Caco-2 (cell line): Measurements from ENCODE around the gene SCARF2. TPM values are rescaled to one million over a fixed set of nuclear protein-coding genes. Genes with fewer than 3 reads are reported as not detected.

Source experiments
- BruUV-seq: library from RNA; stranded (reverse); fragments of 400-500 nt; replicated peaks from 2 replicates; lab custom pipeline; 2021; lab: Mats Ljungman, UMichigan
- CTCF ChIA-PET: fragments of 300-600 bp; sonication (Branson Sonifier 250); formaldehyde crosslinking; loops from one replicate; lab custom pipeline; 2022; ENCODE audit warnings: antibody characterized with exemption; lab: Charles Lee
- POLR2A ChIA-PET: fragments of 300-600 bp; sonication (Branson Sonifier 250); formaldehyde crosslinking; loops from one replicate; lab custom pipeline; 2022; ENCODE audit warnings: antibody characterized with exemption; lab: Charles Lee
- DNase-seq, 2 experiments: peaks; one replicate each; pipeline versions ENCODE4 v3.0.0 to v3.0.0-alpha.2; 2020 to 2022
- H3K27me3 ChIP-seq: replicated peaks from 2 replicates; pipeline ENCODE4 v1.6.0; 2011; ENCODE audit warnings: low read length; ENCODE audit not compliant: control insufficient read depth, insufficient read depth
- H3K36me3 ChIP-seq: 2 replicates; pipeline ENCODE4 v1.5.1; 2011; ENCODE audit warnings: low read length; ENCODE audit not compliant: control insufficient read depth, insufficient read depth
- H3K4me1 ChIP-seq: fragments of 250-450 bp; sonication (Bioruptor Pico); 2 replicates; pipeline ENCODE4 v1.5.1; 2020; ENCODE audit warnings: mild to moderate bottlenecking
- H3K4me3 ChIP-seq: 2 replicates; pipeline ENCODE4 v1.5.1; 2011; ENCODE audit warnings: low read depth, mild to moderate bottlenecking, control low read depth, low read length
- H3K9me3 ChIP-seq: fragments of 250-450 bp; sonication (Bioruptor Pico); 2 replicates; pipeline ENCODE4 v1.5.1; 2020; ENCODE audit warnings: mild to moderate bottlenecking, moderate library complexity
- H3K27ac Mint-ChIP-seq: one replicate; pipeline ENCODE4 v1.8.0; 2022; ENCODE audit warnings: mixed read lengths; ENCODE audit not compliant: unreplicated experiment
- H3K27me3 Mint-ChIP-seq: one replicate; pipeline ENCODE4 v1.8.0; 2022; ENCODE audit warnings: mixed read lengths; ENCODE audit not compliant: insufficient read depth, unreplicated experiment
- H3K36me3 Mint-ChIP-seq: one replicate; pipeline ENCODE4 v1.8.0; 2022; ENCODE audit warnings: mild to moderate bottlenecking, mixed read lengths; ENCODE audit not compliant: insufficient read depth, unreplicated experiment
- H3K4me1 Mint-ChIP-seq: one replicate; pipeline ENCODE4 v1.8.0; 2022; ENCODE audit warnings: low read depth, mixed read lengths; ENCODE audit not compliant: unreplicated experiment
- H3K4me3 Mint-ChIP-seq: one replicate; pipeline ENCODE4 v1.8.0; 2022; ENCODE audit warnings: mild to moderate bottlenecking, moderate library complexity, mixed read lengths; ENCODE audit not compliant: unreplicated experiment
- H3K9me3 Mint-ChIP-seq: one replicate; pipeline ENCODE4 v1.8.0; 2022; ENCODE audit warnings: mixed read lengths; ENCODE audit not compliant: unreplicated experiment
- CTCF ChIP-seq, 2 experiments: fragments of 200-600 bp in 1 of 2; IDR thresholded peaks; 1 replicate in 1 of 2; 2 replicates in 1 of 2; pipeline versions ENCODE4 v1.5.1 to v1.8.0; 2011 to 2022; ENCODE audit warnings: antibody characterized with exemption in 1 of 2, control low read depth in 1 of 2, inconsistent platforms in 1 of 2, low read depth in 1 of 2, low read length in 1 of 2, mild to moderate bottlenecking in 1 of 2, moderate library complexity in 1 of 2; ENCODE audit not compliant: insufficient read depth in 1 of 2, severe bottlenecking in 1 of 2, unreplicated experiment in 1 of 2
- intact Hi-C: fragments of 100-400 bp; cut with micrococcal nuclease; formaldehyde crosslinking; loops from one replicate; pipeline ENCODE4 v1.10.0; 2022; ENCODE audit not compliant: unreplicated experiment
- total RNA-seq: library from RNA; stranded (reverse); gene quantifications from 2 replicates; pipeline ENCODE4 v1.2.3, GENCODE V29; 2022

The SCARF2 gene
- total RNA-seq, 1 experiment from 2014 or later, result 0.73 TPM

GRCh38 chr22:20403779-20404140 lies 33.9 kb downstream of the SCARF2 start:
- H3K4me1 Mint-ChIP-seq, result no peaks in the 10 kb centered on the region
- no peaks in the 10 kb centered on the region for H3K9me3 Mint-ChIP-seq
- BruUV-seq, result no TSS peak
- Histone ChIP-seq H3K9me3 (no peaks in the 10 kb centered on the region), H3K4me3 (no peak overlapping the region), H3K36me3 (0 out of 2 replicates have a peak, but pooled peaks cover 2% of the 10 kb centered on the region), H3K27me3 (no peaks in the 10 kb centered on the region), H3K4me1 (no peaks in the 10 kb centered on the region)
- intact Hi-C loops, result no loop called here
- H3K27ac Mint-ChIP-seq, result no peak overlapping the region
- ChIA-PET POLR2A (no interaction called here), CTCF (no interaction called here)
- H3K4me3 Mint-ChIP-seq, result no peak overlapping the region
- peaks cover 5% of the 10 kb centered on the region for H3K36me3 Mint-ChIP-seq
- no peak for TF ChIP-seq CTCF (IDR thresholded peaks at IDR 0.05; ENCODE audit: insufficient read depth in 1 of 2, low read depth in 1 of 2, low read length in 1 of 2, severe bottlenecking in 1 of 2, unreplicated experiment in 1 of 2)
- H3K27me3 Mint-ChIP-seq, result no peaks in the 10 kb centered on the region
- no peak for DNase-seq

- Mint-ChIP-seq H3K4me1 (no peaks in the 10 kb centered on the region), H3K27ac (no peak overlapping the region), H3K27me3 (no peaks in the 10 kb centered on the region), H3K36me3 (peaks cover 5% of the 10 kb centered on the region), H3K9me3 (no peaks in the 10 kb centered on the region), H3K4me3 (no peak overlapping the region)
- Histone ChIP-seq H3K4me1 (no peaks in the 10 kb centered on the region), H3K4me3 (no peak overlapping the region), H3K9me3 (no peaks in the 10 kb centered on the region), H3K27me3 (no peaks in the 10 kb centered on the region), H3K36me3 (0 out of 2 replicates have a peak, but pooled peaks cover 2% of the 10 kb centered on the region)
- intact Hi-C loops, result no loop called here
- no peak for TF ChIP-seq CTCF (IDR thresholded peaks at IDR 0.05; ENCODE audit: insufficient read depth in 1 of 2, low read depth in 1 of 2, low read length in 1 of 2, severe bottlenecking in 1 of 2, unreplicated experiment in 1 of 2)
- CTCF ChIA-PET, result interaction anchor here (0.8 kb wide), 1 partner anchor 21 kb away, joined by 3 read pairs; no protein-coding TSS in a partner anchor
- DNase-seq, result no peak
- POLR2A ChIA-PET, result no interaction called here
- BruUV-seq, result no TSS peak
Observed at GRCh38 chr22:20402960-20403778, 34.5 kb downstream of the SCARF2 start.

GRCh38 chr22:20401376-20402014 lies 36.1 kb downstream of the SCARF2 start:
- DNase-seq, result no peak

More at GRCh38 chr22:20401376-20402014, 36.1 kb downstream of the SCARF2 start:
- H3K4me3 Mint-ChIP-seq, result no peak overlapping the region
- TF ChIP-seq CTCF (IDR thresholded peaks at IDR 0.05; ENCODE audit: insufficient read depth in 1 of 2, low read depth in 1 of 2, low read length in 1 of 2, severe bottlenecking in 1 of 2, unreplicated experiment in 1 of 2), result no peak
- H3K27ac Mint-ChIP-seq, result no peak overlapping the region
- no peaks in the 10 kb centered on the region for H3K4me1 Mint-ChIP-seq
- no peaks in the 10 kb centered on the region for H3K27me3 Mint-ChIP-seq
- BruUV-seq, result no TSS peak
- no peaks in the 10 kb centered on the region for H3K9me3 Mint-ChIP-seq
- no peaks in the 10 kb centered on the region for H3K27me3 ChIP-seq
- H3K36me3 ChIP-seq, result 0 out of 2 replicates have a peak, but pooled peaks cover 2% of the 10 kb centered on the region
- CTCF ChIA-PET, result no interaction called here
- intact Hi-C loops, result no loop called here
- POLR2A ChIA-PET, result no interaction called here
- no peaks in the 10 kb centered on the region for H3K9me3 ChIP-seq
- no peaks in the 10 kb centered on the region for H3K4me1 ChIP-seq
- peaks cover 5% of the 10 kb centered on the region for H3K36me3 Mint-ChIP-seq
- no peak overlapping the region for H3K4me3 ChIP-seq
